Liver (tissue), 9 donors: ENCODE results near the gene DNAH6. TPM values are rescaled to one million over a fixed set of nuclear protein-coding genes. Genes with fewer than 3 reads are reported as not detected.

Source experiments
- DNase-seq: peaks from one replicate; pipeline ENCODE4 v3.0.0-alpha.2; 2017; ENCODE audit warnings: low spot score
- H3K27ac ChIP-seq, 2 donors: one replicate each; pipeline ENCODE4 v1.7.0; 2013; ENCODE audit warnings: inconsistent platforms in 2 of 2, low read length in 2 of 2, control low read depth in 1 of 2, low read depth in 1 of 2, mild to moderate bottlenecking in 1 of 2
- H3K27me3 ChIP-seq, 4 donors: one replicate each; pipeline versions ENCODE4 v1.6.1 to v1.7.0; 2013; ENCODE audit warnings: low read length in 3 of 4, inconsistent platforms in 1 of 4, mild to moderate bottlenecking in 1 of 4, moderate library complexity in 1 of 4; ENCODE audit not compliant: control insufficient read depth in 4 of 4, insufficient read depth in 4 of 4
- H3K36me3 ChIP-seq, 4 donors: one replicate each; pipeline versions ENCODE4 v1.6.1 to v1.7.0; 2013; ENCODE audit warnings: low read length in 3 of 4, mild to moderate bottlenecking in 3 of 4, low read depth in 1 of 4, moderate library complexity in 1 of 4; ENCODE audit not compliant: control insufficient read depth in 4 of 4, insufficient read depth in 3 of 4
- H3K4me1 ChIP-seq, 4 donors: one replicate each; pipeline versions ENCODE4 v1.6.1 to v1.7.0; 2013; ENCODE audit warnings: low read length in 3 of 4, mild to moderate bottlenecking in 3 of 4, moderate library complexity in 1 of 4; ENCODE audit not compliant: control insufficient read depth in 4 of 4, insufficient read depth in 4 of 4
- H3K4me3 ChIP-seq, 3 donors: one replicate each; pipeline versions ENCODE4 v1.6.1 to v1.7.0; 2013; ENCODE audit warnings: low read length in 3 of 3, control low read depth in 1 of 3, low read depth in 1 of 3, mild to moderate bottlenecking in 1 of 3
- H3K9ac ChIP-seq, 2 donors: one replicate each; pipeline ENCODE4 v1.7.0; 2013; ENCODE audit warnings: low read length in 2 of 2, mild to moderate bottlenecking in 2 of 2, moderate library complexity in 2 of 2, control low read depth in 1 of 2, low read depth in 1 of 2
- H3K9me3 ChIP-seq, 4 donors: one replicate each; pipeline versions ENCODE4 v1.6.1 to v1.7.0; 2013; ENCODE audit warnings: low read length in 3 of 4; ENCODE audit not compliant: control insufficient read depth in 4 of 4
- CTCF ChIP-seq: fragments of 150-350 bp; IDR thresholded peaks from 2 replicates; pipeline ENCODE4 v1.5.1; 2017; ENCODE audit warnings: improper control_type of control experiment, low read depth, low read length; ENCODE audit not compliant: missing input control
- EGR1 ChIP-seq, 2 donors: IDR thresholded peaks; 2 replicates each; pipeline ENCODE4 v1.6.1; 2016 to 2018; ENCODE audit warnings: antibody characterized with exemption in 2 of 2, low read depth in 2 of 2
- FOXA1 ChIP-seq: IDR thresholded peaks from 2 replicates; pipeline ENCODE4 v1.6.1; 2016; ENCODE audit warnings: antibody characterized with exemption
- FOXA2 ChIP-seq: IDR thresholded peaks from 2 replicates; pipeline ENCODE4 v1.6.1; 2016; ENCODE audit warnings: antibody characterized with exemption
- GABPA ChIP-seq, 2 donors: IDR thresholded peaks in 1 of 2; conservative IDR thresholded peaks in 1 of 2; 2 replicates each; pipeline ENCODE4 v1.6.1; 2016; ENCODE audit warnings: antibody characterized with exemption in 2 of 2, mild to moderate bottlenecking in 1 of 2, moderate library complexity in 1 of 2
- HNF4A ChIP-seq, 2 donors: conservative IDR thresholded peaks; 2 replicates each; pipeline ENCODE4 v1.6.1; 2016; ENCODE audit warnings: antibody characterized with exemption in 2 of 2, mild to moderate bottlenecking in 2 of 2
- HNF4G ChIP-seq: IDR thresholded peaks from 2 replicates; pipeline ENCODE4 v1.6.1; 2016; ENCODE audit warnings: antibody characterized with exemption
- JUND ChIP-seq, 2 donors: IDR thresholded peaks; 2 replicates each; pipeline ENCODE4 v1.6.1; 2016; ENCODE audit warnings: antibody characterized with exemption in 2 of 2
- MAX ChIP-seq: IDR thresholded peaks from 2 replicates; pipeline ENCODE4 v1.6.1; 2016; ENCODE audit warnings: antibody characterized with exemption
- NR2F2 ChIP-seq: IDR thresholded peaks from 2 replicates; pipeline ENCODE4 v1.6.1; 2016; ENCODE audit warnings: antibody characterized with exemption
- RAD21 ChIP-seq, 2 donors: IDR thresholded peaks; 2 replicates each; pipeline ENCODE4 v1.6.1; 2016; ENCODE audit warnings: antibody characterized with exemption in 2 of 2, mild to moderate bottlenecking in 2 of 2
- RXRA ChIP-seq, 2 donors: IDR thresholded peaks; 2 replicates each; pipeline ENCODE4 v1.6.1; 2017 to 2018; ENCODE audit warnings: antibody characterized with exemption in 2 of 2, mild to moderate bottlenecking in 1 of 2
- SP1 ChIP-seq: IDR thresholded peaks from 2 replicates; pipeline ENCODE4 v1.6.1; 2018; ENCODE audit warnings: antibody characterized with exemption, mild to moderate bottlenecking
- TAF1 ChIP-seq: conservative IDR thresholded peaks from 2 replicates; pipeline ENCODE4 v1.6.1; 2016; ENCODE audit warnings: antibody characterized with exemption, mild to moderate bottlenecking
- YY1 ChIP-seq: IDR thresholded peaks from 2 replicates; pipeline ENCODE4 v1.6.1; 2016; ENCODE audit warnings: antibody characterized with exemption, mild to moderate bottlenecking
- WGBS: extraction: QIAGEN DNeasy Blood & Tissue Kit; methylation state at CpG from one replicate; pipeline ENCODE4 v1.1.7; 2013; 5-methylcytosine and 5-hydroxymethylcytosine counted together
- polyA plus RNA-seq, 2 donors: library from polyadenylated mRNA; stranded (reverse) in 1 of 2; unstranded in 1 of 2; fragments of 200-250 nt in 1 of 2; fragments of >200 nt in 1 of 2; fragmentation: Nextera tagmentation in 1 of 2; extraction: Ambion mirVana in 1 of 2; gene quantifications; one replicate each; pipeline versions ENCODE4 v1.2.1 to v1.2.3, GENCODE V29; 2013 to 2015
- total RNA-seq, 2 donors: library from RNA; depleted of rRNA; stranded (reverse); fragments of >200 nt; gene quantifications; one replicate each; pipeline ENCODE4 v1.2.3, GENCODE V29; 2014
- TF ChIP-seq, protein P1 (sequence below): IDR thresholded peaks from 2 replicates; pipeline ENCODE4 v1.6.1; 2016; ENCODE audit warnings: antibody characterized with exemption
- TF ChIP-seq, protein P2 (sequence below): IDR thresholded peaks from 2 replicates; pipeline ENCODE4 v1.6.1; 2016; ENCODE audit warnings: antibody characterized with exemption, mild to moderate bottlenecking
- TF ChIP-seq, protein P3 (sequence below): IDR thresholded peaks from 2 replicates; pipeline ENCODE4 v1.6.1; 2016; ENCODE audit warnings: antibody characterized with exemption
- donor health status: healthy.
- donor health status: healthy.
- donor health status: healthy.
- donor health status: healthy.
- donor health status: healthy.

DNAH6 gene
- total and polyA plus RNA-seq, 4 donors, result 0.32 to 1.6 (median 0.59) TPM

- TF ChIP-seq EGR1 (IDR thresholded peaks at IDR 0.05; ENCODE audit: low read depth in 2 of 2) (no peak), FOXA2 (no peak), NR2F2 (no peak), YY1 (no peak), SP1 (no peak), MAX (no peak), RAD21 (IDR thresholded peaks at IDR 0.05) (no peak), HNF4A (conservative IDR thresholded peaks at IDR 0.05) (no peak)
- TF ChIP-seq, protein P1, sequence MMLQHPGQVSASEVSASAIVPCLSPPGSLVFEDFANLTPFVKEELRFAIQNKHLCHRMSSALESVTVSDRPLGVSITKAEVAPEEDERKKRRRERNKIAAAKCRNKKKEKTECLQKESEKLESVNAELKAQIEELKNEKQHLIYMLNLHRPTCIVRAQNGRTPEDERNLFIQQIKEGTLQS, result no peak
These were observed 11.1 kb downstream of the DNAH6 start (continued) for GRCh38 chr2:84527137-84528129.

DNA sequence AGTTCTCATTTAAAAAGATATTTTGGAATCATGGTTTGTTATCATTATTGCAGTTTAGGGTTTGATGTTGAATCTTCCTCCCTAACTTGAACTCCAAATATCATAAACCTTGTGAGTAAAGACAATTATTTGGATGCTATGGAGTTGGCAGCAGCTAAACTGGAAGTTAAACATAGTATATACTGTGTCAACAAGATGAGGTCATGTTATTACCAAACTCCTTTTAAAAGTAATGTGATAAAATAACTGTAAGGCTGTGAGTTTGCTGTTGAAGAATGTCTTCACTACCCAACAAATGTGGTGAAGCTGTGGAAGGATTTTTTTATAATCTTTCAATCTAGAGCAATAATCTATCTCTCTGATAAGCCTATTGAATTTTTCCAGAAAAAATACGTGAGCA lies 16.0 kb downstream of the DNAH6 start:
- 73% methylated on average over 1 of the region's 1 CpG for WGBS
- Histone ChIP-seq H3K9me3 (no peaks in the 10 kb centered on the region), H3K4me3 (no peak overlapping the region), H3K27me3 (no peaks in the 10 kb centered on the region), H3K9ac (no peak overlapping the region), H3K4me1 (no peaks in the 10 kb centered on the region), H3K36me3 (no peaks in the 10 kb centered on the region), H3K27ac (no peak overlapping the region)
- TF ChIP-seq HNF4A (conservative IDR thresholded peaks at IDR 0.05) (no peak), GABPA (IDR thresholded peaks at IDR 0.05 in 1 of 2, conservative IDR thresholded peaks at IDR 0.05 in 1 of 2) (no peak), NR2F2 (no peak), HNF4G (no peak), TAF1 (no peak), CTCF (no peak), JUND (IDR thresholded peaks at IDR 0.05) (no peak), YY1 (no peak), MAX (no peak), RXRA (IDR thresholded peaks at IDR 0.05) (no peak), FOXA2 (no peak), EGR1 (IDR thresholded peaks at IDR 0.05; ENCODE audit: low read depth in 2 of 2) (no peak), SP1 (no peak), FOXA1 (no peak), RAD21 (IDR thresholded peaks at IDR 0.05) (no peak)
- TF ChIP-seq, protein P2, sequence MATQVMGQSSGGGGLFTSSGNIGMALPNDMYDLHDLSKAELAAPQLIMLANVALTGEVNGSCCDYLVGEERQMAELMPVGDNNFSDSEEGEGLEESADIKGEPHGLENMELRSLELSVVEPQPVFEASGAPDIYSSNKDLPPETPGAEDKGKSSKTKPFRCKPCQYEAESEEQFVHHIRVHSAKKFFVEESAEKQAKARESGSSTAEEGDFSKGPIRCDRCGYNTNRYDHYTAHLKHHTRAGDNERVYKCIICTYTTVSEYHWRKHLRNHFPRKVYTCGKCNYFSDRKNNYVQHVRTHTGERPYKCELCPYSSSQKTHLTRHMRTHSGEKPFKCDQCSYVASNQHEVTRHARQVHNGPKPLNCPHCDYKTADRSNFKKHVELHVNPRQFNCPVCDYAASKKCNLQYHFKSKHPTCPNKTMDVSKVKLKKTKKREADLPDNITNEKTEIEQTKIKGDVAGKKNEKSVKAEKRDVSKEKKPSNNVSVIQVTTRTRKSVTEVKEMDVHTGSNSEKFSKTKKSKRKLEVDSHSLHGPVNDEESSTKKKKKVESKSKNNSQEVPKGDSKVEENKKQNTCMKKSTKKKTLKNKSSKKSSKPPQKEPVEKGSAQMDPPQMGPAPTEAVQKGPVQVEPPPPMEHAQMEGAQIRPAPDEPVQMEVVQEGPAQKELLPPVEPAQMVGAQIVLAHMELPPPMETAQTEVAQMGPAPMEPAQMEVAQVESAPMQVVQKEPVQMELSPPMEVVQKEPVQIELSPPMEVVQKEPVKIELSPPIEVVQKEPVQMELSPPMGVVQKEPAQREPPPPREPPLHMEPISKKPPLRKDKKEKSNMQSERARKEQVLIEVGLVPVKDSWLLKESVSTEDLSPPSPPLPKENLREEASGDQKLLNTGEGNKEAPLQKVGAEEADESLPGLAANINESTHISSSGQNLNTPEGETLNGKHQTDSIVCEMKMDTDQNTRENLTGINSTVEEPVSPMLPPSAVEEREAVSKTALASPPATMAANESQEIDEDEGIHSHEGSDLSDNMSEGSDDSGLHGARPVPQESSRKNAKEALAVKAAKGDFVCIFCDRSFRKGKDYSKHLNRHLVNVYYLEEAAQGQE, result no peak
- TF ChIP-seq, protein P1, result no peak
- TF ChIP-seq, protein P3, sequence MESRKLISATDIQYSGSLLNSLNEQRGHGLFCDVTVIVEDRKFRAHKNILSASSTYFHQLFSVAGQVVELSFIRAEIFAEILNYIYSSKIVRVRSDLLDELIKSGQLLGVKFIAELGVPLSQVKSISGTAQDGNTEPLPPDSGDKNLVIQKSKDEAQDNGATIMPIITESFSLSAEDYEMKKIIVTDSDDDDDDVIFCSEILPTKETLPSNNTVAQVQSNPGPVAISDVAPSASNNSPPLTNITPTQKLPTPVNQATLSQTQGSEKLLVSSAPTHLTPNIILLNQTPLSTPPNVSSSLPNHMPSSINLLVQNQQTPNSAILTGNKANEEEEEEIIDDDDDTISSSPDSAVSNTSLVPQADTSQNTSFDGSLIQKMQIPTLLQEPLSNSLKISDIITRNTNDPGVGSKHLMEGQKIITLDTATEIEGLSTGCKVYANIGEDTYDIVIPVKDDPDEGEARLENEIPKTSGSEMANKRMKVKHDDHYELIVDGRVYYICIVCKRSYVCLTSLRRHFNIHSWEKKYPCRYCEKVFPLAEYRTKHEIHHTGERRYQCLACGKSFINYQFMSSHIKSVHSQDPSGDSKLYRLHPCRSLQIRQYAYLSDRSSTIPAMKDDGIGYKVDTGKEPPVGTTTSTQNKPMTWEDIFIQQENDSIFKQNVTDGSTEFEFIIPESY, result no peak
- no peak for DNase-seq
